Fibroblast of pulmonary artery (primary cell): Measurements from ENCODE around the gene SRRM3.
"Not testable (repeated sequence)": the region's sequence is repeated elsewhere in the genome, so short reads cannot be mapped to it uniquely, and the experiment has no call there.

Source experiments
- DNase-seq: peaks from one replicate; pipeline ENCODE4 v3.0.0-alpha.2; 2010; ENCODE audit warnings: low read depth
- H3K4me3 ChIP-seq: replicated peaks from 2 replicates; pipeline ENCODE4 v1.5.1; 2011; ENCODE audit warnings: low read depth, mild to moderate bottlenecking, control low read depth, low read length, moderate library complexity
- CTCF ChIP-seq: IDR thresholded peaks from 2 replicates; pipeline ENCODE4 v1.5.1; 2011; ENCODE audit warnings: mild to moderate bottlenecking, control low read depth, low read length, inconsistent platforms; ENCODE audit errors: missing control alignments

Gene SRRM3

GRCh38 chr7:76223286-76223972 is 21.7 kb downstream of the SRRM3 start:
- DNase-seq = no peak
- no peak overlapping the region for H3K4me3 ChIP-seq
- no peak for TF ChIP-seq CTCF

- no peak for TF ChIP-seq CTCF
- no peak for DNase-seq
- H3K4me3 ChIP-seq = no peak overlapping the region
Measured at GRCh38 chr7:76224695-76225094, 23.0 kb downstream of the SRRM3 start.

- no peak overlapping the region for H3K4me3 ChIP-seq
- DNase-seq = peak; percentile 45
- TF ChIP-seq CTCF = no peak
Measured at GRCh38 chr7:76225379-76225778, 23.7 kb downstream of the SRRM3 start.

- TF ChIP-seq CTCF = no peak
- no peak for DNase-seq
- H3K4me3 ChIP-seq = no peak overlapping the region
Measured at GRCh38 chr7:76225951-76226350, 24.3 kb downstream of the SRRM3 start.

GRCh38 chr7:76226878-76227423 is 25.3 kb downstream of the SRRM3 start:
- not testable (repeated sequence) for DNase-seq, H3K4me3 ChIP-seq

GRCh38 chr7:76230214-76230613 is 28.5 kb downstream of the SRRM3 start:
- no peak overlapping the region for H3K4me3 ChIP-seq
- no peak for DNase-seq
- TF ChIP-seq CTCF = no peak

- no peak overlapping the region for H3K4me3 ChIP-seq
- no peak for TF ChIP-seq CTCF
- DNase-seq = no peak
Measured at GRCh38 chr7:76231071-76231470, 29.4 kb downstream of the SRRM3 start.
